ENCODE measurements around the gene SCAF11. TPM values are rescaled to one million over a fixed set of nuclear protein-coding genes. Genes with fewer than 3 reads are reported as not detected.

The SCAF11 gene
- total RNA-seq, 1 donor from 2014 or later: 61.3 TPM

GRCh38 chr12:45978108-45978507 lies 12.3 kb downstream of the SCAF11 start:
- DNase-seq: no peak

DNA sequence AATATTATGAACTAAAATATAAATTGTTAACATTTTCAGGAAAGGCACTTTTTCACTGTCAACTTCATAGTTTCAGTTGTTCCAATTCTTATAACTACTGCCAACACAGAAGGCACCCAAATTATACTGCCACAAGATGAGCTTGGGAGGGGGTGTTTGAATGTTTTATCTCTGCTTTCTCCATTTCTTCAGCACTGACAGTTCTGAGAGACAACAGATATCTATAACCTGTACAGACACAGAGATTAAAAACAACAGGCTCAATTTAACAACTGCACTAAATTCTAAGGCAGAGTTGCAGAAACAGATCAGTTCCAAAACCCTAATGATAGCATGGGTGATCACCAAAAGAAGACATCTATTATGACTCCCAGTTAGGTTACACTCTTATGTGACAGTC lies 12.8 kb downstream of the SCAF11 start:
- no peak for DNase-seq

- no peak for DNase-seq
These were observed 14.9 kb downstream of the SCAF11 start for GRCh38 chr12:45975506-45975905.

DNA sequence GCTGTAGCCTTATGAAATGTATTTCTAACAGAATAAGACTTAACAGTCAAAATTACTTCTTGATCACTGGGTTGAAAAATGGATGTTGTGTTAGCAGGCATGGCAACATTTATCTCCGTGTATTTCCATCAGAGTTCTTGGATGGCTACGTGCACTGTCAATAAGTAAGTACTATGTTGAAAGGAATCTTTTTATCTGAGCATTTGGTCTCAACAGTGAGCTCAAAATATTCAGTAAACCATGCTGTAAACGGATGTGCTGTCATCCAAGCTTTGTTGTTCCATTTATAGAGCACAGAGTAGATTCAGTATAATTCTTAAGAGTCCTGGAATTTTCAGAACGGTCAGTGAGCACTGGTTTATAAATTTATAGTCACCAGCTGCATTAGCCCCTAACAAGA lies 15.5 kb downstream of the SCAF11 start:
- no peak for DNase-seq

GRCh38 chr12:45974171-45974719 lies 16.1 kb downstream of the SCAF11 start:
- DNase-seq: no peak

DNA sequence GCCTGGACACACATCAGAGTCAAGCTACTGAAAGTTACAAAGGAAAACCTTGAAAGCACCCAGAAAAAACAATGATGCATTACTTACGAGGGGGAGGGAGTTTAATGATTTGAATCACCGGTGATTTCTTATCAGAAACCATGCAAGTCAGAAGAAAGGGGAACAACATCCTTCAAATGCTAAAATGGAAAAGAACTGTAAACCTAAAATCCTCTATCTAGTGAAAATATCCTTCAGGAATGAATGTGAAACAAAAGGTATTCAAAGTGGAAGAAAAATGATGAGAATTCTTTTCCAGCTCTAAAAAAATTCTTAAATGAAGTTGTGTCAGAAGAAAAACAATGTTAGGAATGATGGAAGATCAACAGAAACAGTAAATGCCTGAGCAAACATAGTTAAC lies 16.8 kb downstream of the SCAF11 start:
- DNase-seq: no peak

DNA sequence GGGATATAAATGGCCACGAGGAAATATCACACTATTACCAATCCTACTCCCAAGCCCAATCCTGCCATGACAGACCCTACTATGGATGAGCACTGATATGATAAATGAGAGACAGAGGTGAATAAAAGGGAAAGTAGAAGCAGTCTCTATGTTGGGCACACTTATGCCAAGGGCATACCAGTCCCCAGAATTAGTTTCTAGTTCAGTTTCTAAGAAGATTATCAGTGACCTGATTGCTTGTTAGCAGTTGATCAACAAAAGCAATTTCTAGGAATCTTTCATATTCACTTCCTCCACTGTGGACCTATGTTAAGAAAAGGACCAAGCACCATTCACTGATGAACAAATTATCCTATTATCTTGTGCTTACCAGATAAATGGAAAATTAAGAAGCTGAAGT lies 20.0 kb downstream of the SCAF11 start:
- DNase-seq: no peak

- DNase-seq: no peak
These were observed 21.3 kb downstream of the SCAF11 start for GRCh38 chr12:45969084-45969483.

DNA sequence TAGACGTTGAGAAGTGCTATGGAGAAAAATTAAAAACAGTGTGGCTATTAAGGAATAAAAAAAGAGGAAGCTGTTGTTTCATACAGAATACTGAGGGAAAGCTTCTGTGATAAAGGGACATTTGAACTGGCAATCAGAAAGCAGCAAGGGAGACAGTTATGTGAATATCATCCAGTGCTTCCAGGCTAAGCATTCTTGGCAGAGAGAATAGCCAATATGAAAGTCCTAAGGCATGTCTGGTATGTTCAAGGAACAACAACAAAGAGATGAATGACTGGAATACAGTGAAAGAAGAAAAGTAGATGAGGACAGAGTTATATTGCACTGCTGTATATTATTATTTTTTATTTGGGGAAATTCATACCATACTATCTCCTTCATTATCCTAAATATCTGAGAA lies 23.9 kb downstream of the SCAF11 start:
- no peak for DNase-seq

- no peak for DNase-seq
These were observed 27.6 kb downstream of the SCAF11 start for GRCh38 chr12:45962553-45963325.

GRCh38 chr12:45959728-45960127 lies 30.6 kb downstream of the SCAF11 start:
- DNase-seq: no peak

- DNase-seq: no peak
These were observed 31.3 kb downstream of the SCAF11 start for GRCh38 chr12:45959025-45959424.

DNA sequence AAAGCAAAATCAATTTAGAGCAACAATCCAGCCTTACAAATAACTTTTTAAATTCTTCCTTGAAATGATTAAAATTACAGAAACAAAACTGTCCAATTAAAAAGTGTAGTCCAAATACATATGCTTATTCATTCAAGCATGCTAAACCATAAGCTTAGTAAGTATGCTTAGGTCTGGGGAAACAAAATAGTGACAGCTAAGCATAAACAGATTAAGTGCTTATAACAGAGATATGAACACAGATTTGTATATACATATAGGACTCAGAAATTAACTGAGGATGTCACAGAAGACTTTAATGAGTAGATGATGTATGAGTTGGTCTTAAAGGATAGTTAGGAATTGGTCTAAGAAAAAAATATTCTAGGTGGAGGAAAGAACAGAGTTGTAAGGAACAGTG lies 41.8 kb downstream of the SCAF11 start:
- no peak for DNase-seq

- no peak for DNase-seq
These were observed 43.9 kb downstream of the SCAF11 start for GRCh38 chr12:45946435-45946834.

GRCh38 chr12:45944771-45945170 lies 45.6 kb downstream of the SCAF11 start:
- no peak for DNase-seq

DNA sequence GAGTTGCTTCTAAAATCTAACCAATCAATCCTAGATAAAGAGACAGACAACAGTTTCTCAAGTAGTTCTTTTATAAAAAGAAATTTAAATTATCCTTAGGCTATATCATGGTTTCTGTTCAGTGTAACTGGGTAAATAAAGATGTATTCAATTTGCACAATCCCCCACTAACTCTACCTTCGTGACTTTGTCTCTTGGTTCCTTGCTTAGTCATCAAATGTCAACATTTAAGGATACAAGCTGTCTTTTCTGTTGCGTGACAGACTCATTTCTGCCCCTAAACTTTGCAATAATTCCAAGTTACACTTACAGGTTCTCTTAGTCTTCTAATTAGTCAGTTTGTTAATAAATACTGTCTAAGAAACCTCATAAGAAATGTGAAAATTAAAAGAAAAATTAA lies 50.6 kb downstream of the SCAF11 start:
- DNase-seq: no peak

GRCh38 chr12:45938566-45938965 lies 51.8 kb downstream of the SCAF11 start:
- DNase-seq: no peak

DNA sequence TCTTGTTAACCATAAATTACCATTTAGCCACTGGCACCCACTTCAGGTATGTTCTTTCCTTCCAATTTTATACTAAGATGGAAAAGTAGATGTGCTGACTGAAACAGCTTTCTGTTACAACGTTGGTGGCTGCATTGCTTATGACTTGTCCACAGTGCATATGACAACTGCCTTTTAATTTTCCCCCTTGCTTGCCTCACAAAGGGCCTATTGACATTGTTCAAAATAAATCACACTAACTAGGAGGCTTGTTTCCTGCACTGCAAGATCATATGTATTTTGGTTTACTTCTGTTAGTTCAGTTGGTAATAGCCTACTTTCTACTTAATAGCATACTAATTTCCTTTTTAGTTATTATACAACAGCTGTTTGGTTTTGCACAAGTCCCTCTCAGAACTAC lies 55.4 kb downstream of the SCAF11 start:
- no peak for DNase-seq

GRCh38 chr12:45933504-45933903 lies 56.9 kb downstream of the SCAF11 start:
- no peak for DNase-seq

- DNase-seq: no peak
These were observed 60.0 kb downstream of the SCAF11 start for GRCh38 chr12:45930369-45930768.

GRCh38 chr12:45928309-45928708 lies 62.1 kb downstream of the SCAF11 start:
- no peak for DNase-seq

DNA sequence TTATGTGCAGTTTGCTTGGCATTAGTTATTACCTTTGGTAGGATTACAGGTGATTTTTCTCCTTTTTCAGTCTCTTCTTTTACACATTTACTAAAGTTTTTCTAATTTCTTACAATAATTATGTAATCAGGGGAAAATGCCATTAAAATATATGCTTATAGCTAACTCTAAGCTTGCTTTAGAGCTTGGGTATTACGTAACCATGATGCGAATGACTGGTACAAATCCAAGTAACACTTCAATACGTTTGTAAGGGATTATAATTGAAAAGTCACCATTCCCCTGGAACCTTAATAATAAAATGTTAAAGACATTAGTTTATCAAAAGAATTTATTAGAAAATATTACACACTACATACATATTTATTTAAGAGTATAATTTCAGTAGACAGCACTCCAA lies 71.6 kb downstream of the SCAF11 start:
- no peak for DNase-seq

GRCh38 chr12:45915405-45915804 lies 75.0 kb downstream of the SCAF11 start:
- no peak for DNase-seq

DNA sequence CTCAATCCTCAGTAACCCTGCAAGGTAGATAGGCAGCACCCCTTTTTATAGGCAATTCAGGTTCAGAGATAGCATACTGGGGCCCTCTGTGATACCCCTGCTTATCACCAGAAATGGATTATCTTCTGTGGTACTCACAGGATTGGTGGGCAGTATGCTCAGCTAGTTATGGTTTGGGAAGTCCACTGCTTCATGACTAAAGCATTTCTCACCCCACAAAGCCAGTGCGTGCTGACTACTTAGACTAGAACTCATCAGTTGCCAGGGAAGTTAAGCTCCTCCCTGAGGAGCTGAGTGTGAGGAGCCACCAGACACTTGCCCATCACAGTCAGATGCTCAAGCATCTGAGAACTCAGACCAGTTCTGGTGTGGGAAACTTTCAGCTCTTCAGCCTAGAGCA lies 76.3 kb downstream of the SCAF11 start:
- DNase-seq: no peak

DNA sequence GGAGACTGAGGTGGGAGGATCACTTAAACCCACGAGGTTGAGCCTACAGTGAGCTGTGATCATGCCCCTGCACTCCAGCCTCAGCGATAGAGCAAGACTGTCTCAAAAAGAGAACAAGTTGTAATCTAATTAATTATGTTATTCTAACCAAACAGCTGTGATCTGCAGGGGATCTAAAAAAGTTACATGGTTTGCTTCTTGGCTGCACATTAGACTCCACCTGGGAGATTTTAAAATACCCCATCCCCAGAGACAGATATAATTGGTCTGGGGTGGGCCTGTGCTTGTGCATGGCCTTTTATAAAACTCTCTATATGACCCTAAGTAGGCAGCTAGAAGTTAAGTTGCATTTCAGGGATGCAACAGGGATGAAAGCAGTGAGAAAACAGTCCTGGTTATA lies 76.7 kb downstream of the SCAF11 start:
- DNase-seq: no peak
